ENCODE data around the gene BABAM2. TPM values are rescaled to one million over a fixed set of nuclear protein-coding genes. Genes with fewer than 3 reads are reported as not detected.

The BABAM2 gene
- total RNA-seq, 2 experiments from 2014 or later = 19.7 to 33.2 TPM

DNA sequence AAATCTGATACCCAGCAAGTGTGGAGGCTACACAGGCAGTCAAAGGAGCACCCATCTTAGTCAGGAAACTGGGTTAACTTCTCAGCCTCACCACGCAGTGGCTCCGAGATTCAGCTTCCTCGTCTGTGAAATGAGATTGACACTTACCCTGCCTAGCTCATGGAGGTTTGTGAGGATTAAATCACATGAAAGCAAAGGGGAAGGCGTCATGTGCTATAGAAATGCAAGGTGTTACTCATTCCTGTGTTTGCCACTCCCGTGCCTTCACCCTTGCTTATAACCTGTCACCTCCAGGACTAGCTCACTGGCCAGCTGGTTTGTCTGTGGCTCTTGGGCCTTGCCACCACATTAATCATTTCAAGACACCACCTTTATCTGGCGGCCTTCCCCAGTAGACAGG lies 383.2 kb downstream of the BABAM2 start:
- no peak for DNase-seq (ENCODE audit: low spot score)
- Histone ChIP-seq H3K9me2 (ENCODE audit: insufficient read depth, low read length) (no peaks in the 10 kb centered on the region), H4K20me1 (ENCODE audit: insufficient read depth, low read length) (no peaks in the 10 kb centered on the region), H3K27ac (ENCODE audit: low read depth, low read length, poor library complexity, severe bottlenecking) (no peak overlapping the region), H3K9me3 (ENCODE audit: low read length) (no peaks in the 10 kb centered on the region), H3K4me3 (ENCODE audit: low read depth, low read length, poor library complexity, severe bottlenecking) (no peak overlapping the region), H3K36me3 (ENCODE audit: insufficient read depth, low read length) (no peaks in the 10 kb centered on the region), H2AFZ (ENCODE audit: low read length) (no peak overlapping the region), H3K4me1 (ENCODE audit: insufficient read depth, low read length, poor library complexity, severe bottlenecking) (no peaks in the 10 kb centered on the region), H3K79me2 (ENCODE audit: insufficient read depth, low read depth, low read length) (no peaks in the 10 kb centered on the region), H3K4me2 (ENCODE audit: low read length) (no peak overlapping the region)
- CTCF ChIA-PET (ENCODE audit: unreplicated experiment) = no interaction called here
- intact Hi-C loops (cut with micrococcal nuclease; ENCODE audit: unreplicated experiment) = no loop called here
- TF ChIP-seq CTCF (conservative IDR thresholded peaks at IDR 0.05; ENCODE audit: low read length) (no peak), EZH2phosphoT487 (IDR thresholded peaks at IDR 0.05; ENCODE audit: borderline replicate concordance, low read depth, low read length) (no peak)
- POLR2A ChIA-PET = interaction anchor here (1.5 kb wide), 1 partner anchor 26 kb away, joined by 3 read pairs; no protein-coding TSS in a partner anchor
- no TSS peak for BruUV-seq (replicated peaks)

GRCh38 chr2:28274911-28275685 lies 384.6 kb downstream of the BABAM2 start:
- intact Hi-C loops (cut with micrococcal nuclease; ENCODE audit: unreplicated experiment) = no loop called here
- no peak overlapping the region for H3K4me2 ChIP-seq (ENCODE audit: low read length)
- H3K9me3 ChIP-seq (ENCODE audit: low read length) = no peaks in the 10 kb centered on the region
- ChIA-PET CTCF (ENCODE audit: unreplicated experiment) (no interaction called here), POLR2A (interaction anchor here (0.6 kb wide), 1 partner anchor 179 kb away, joined by 3 read pairs; no protein-coding TSS in a partner anchor)
- H4K20me1 ChIP-seq (ENCODE audit: insufficient read depth, low read length) = no peaks in the 10 kb centered on the region
- no peak for DNase-seq (ENCODE audit: low spot score)
- H3K27ac ChIP-seq (ENCODE audit: low read depth, low read length, poor library complexity, severe bottlenecking) = no peak overlapping the region
- TF ChIP-seq CTCF (conservative IDR thresholded peaks at IDR 0.05; ENCODE audit: low read length) = no peak
- no peak for TF ChIP-seq EZH2phosphoT487 (IDR thresholded peaks at IDR 0.05; ENCODE audit: borderline replicate concordance, low read depth, low read length)
- no peaks in the 10 kb centered on the region for H3K4me1 ChIP-seq (ENCODE audit: insufficient read depth, low read length, poor library complexity, severe bottlenecking)
- H3K9me2 ChIP-seq (ENCODE audit: insufficient read depth, low read length) = no peaks in the 10 kb centered on the region
- no peak overlapping the region for H2AFZ ChIP-seq (ENCODE audit: low read length)
- H3K4me3 ChIP-seq (ENCODE audit: low read depth, low read length, poor library complexity, severe bottlenecking) = no peak overlapping the region
- no peaks in the 10 kb centered on the region for H3K36me3 ChIP-seq (ENCODE audit: insufficient read depth, low read length)
- BruUV-seq (replicated peaks) = no TSS peak
- no peaks in the 10 kb centered on the region for H3K79me2 ChIP-seq (ENCODE audit: insufficient read depth, low read depth, low read length)

DNA sequence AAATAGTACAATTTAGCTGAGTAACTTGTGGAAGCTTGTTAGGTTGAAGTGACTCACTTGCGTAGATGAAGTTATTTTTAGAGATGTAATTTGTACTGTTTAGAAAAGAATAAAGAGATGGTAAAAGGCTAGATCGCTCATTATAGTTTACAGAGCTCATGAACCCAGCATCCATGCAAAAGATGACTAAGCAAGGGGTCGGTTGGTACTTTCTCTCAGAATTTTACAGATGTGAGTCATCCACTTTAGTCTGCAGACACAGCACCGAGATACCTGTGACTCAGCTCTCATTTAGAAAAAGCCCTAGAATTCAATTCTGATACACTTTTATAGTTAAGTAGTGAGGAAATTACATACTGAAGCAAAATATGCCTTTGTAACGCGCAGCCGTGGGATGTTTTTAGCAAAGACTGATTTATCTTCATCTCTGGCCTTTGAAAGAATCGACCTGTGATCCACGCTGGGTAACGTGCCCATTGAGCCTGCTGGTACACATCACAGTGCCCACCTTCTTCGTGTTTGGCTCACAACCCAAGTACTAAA lies 385.6 kb downstream of the BABAM2 start:
- no TSS peak for BruUV-seq (replicated peaks)
- TF ChIP-seq EZH2phosphoT487 (IDR thresholded peaks at IDR 0.05; ENCODE audit: borderline replicate concordance, low read depth, low read length) (no peak), CTCF (conservative IDR thresholded peaks at IDR 0.05; ENCODE audit: low read length) (no peak)
- H3K79me2 ChIP-seq (ENCODE audit: insufficient read depth, low read depth, low read length) = no peaks in the 10 kb centered on the region
- H3K36me3 ChIP-seq (ENCODE audit: insufficient read depth, low read length) = no peaks in the 10 kb centered on the region
- intact Hi-C loops (cut with micrococcal nuclease; ENCODE audit: unreplicated experiment) = no loop called here
- ChIA-PET POLR2A (interaction anchor here (0.6 kb wide), 1 partner anchor 180 kb away, joined by 3 read pairs; no protein-coding TSS in a partner anchor), CTCF (ENCODE audit: unreplicated experiment) (no interaction called here)
- H3K9me2 ChIP-seq (ENCODE audit: insufficient read depth, low read length) = no peaks in the 10 kb centered on the region
- H3K4me2 ChIP-seq (ENCODE audit: low read length) = no peak overlapping the region
- no peak for DNase-seq (ENCODE audit: low spot score)
- no peak overlapping the region for H3K27ac ChIP-seq (ENCODE audit: low read depth, low read length, poor library complexity, severe bottlenecking)
- H3K9me3 ChIP-seq (ENCODE audit: low read length) = no peaks in the 10 kb centered on the region
- H3K4me1 ChIP-seq (ENCODE audit: insufficient read depth, low read length, poor library complexity, severe bottlenecking) = no peaks in the 10 kb centered on the region
- no peaks in the 10 kb centered on the region for H4K20me1 ChIP-seq (ENCODE audit: insufficient read depth, low read length)
- no peak overlapping the region for H2AFZ ChIP-seq (ENCODE audit: low read length)
- H3K4me3 ChIP-seq (ENCODE audit: low read depth, low read length, poor library complexity, severe bottlenecking) = no peak overlapping the region
